A549 (cell line): ENCODE results near the gene ARHGAP10.

Experiments used
- ELK1 ChIP-seq: fragments of 150-350 bp; IDR thresholded peaks from 2 replicates; pipeline ENCODE4 v1.6.1; 2014; ENCODE audit warnings: low read depth, mild to moderate bottlenecking, low read length
- FOSB ChIP-seq: fragments of 250-450 bp; sonication (Bioruptor Pico); IDR thresholded peaks from 2 replicates; pipeline ENCODE4 v1.5.0; 2020; ENCODE audit warnings: mild to moderate bottlenecking, moderate library complexity
- HDAC2 ChIP-seq: fragments of 200-600 bp; sonication (generic); IDR thresholded peaks from 2 replicates; pipeline ENCODE4 v1.6.1; 2016
- HOXB13 ChIP-seq: fragments of 250-450 bp; sonication (Bioruptor Pico); IDR thresholded peaks from 2 replicates; pipeline ENCODE4 v1.5.0; 2020; ENCODE audit warnings: low read depth, mild to moderate bottlenecking, moderate library complexity
- MAZ ChIP-seq: fragments of 150-350 bp; IDR thresholded peaks from 2 replicates; pipeline ENCODE4 v1.6.1; 2014; ENCODE audit warnings: antibody characterized with exemption, low read depth, low read length, borderline replicate concordance
- PBX3 ChIP-seq: IDR thresholded peaks from 2 replicates; pipeline ENCODE4 v1.6.1; 2012
- RAD21 ChIP-seq, 2 experiments: fragments of >200 bp in 1 of 2; sonication (Bioruptor Twin) in 1 of 2; formaldehyde crosslinking in 1 of 2; IDR thresholded peaks in 1 of 2; conservative IDR thresholded peaks in 1 of 2; 2 replicates in 1 of 2; 3 replicates in 1 of 2; pipeline ENCODE4 v1.6.1; 2012 to 2018; ENCODE audit warnings: inconsistent platforms in 1 of 2
- RCOR1 ChIP-seq: fragments of 150-350 bp; IDR thresholded peaks from 2 replicates; pipeline ENCODE4 v1.6.1; 2014; ENCODE audit warnings: antibody characterized with exemption, low read length, low read depth
- TF ChIP-seq, protein P1 (sequence below): fragments of >200 bp; sonication (Bioruptor Twin); formaldehyde crosslinking; IDR thresholded peaks from 3 replicates; pipeline ENCODE4 v1.5.1; 2016

DNA sequence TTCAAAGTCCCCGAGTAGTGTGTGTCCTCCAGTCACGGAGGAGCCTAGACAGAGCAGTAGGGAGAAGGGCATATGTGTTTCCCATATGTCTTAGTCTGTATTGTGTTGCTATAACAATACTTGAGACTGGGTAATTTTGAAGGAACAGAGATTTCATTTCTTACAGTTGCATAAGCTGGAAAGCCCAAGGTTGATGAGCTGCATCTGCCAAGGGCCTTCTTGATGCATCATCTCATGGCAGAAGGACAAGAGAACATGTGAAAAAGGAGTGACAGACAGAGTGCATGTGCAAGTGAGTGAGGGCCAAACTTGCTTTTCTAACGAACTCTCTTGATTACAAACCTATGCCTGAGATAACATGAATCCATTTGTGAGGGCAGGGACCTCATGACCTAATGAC is 243.4 kb downstream of the ARHGAP10 start:
- TF ChIP-seq MAZ (no peak), RCOR1 (no peak), FOSB (CRISPR knock-in tag) (no peak), HDAC2 (no peak), HOXB13 (no peak), ELK1 (no peak), RAD21 (conservative IDR thresholded peaks at IDR 0.05 in 1 of 2, IDR thresholded peaks at IDR 0.05 in 1 of 2) (no peak), PBX3 (no peak)
- TF ChIP-seq, protein P1, sequence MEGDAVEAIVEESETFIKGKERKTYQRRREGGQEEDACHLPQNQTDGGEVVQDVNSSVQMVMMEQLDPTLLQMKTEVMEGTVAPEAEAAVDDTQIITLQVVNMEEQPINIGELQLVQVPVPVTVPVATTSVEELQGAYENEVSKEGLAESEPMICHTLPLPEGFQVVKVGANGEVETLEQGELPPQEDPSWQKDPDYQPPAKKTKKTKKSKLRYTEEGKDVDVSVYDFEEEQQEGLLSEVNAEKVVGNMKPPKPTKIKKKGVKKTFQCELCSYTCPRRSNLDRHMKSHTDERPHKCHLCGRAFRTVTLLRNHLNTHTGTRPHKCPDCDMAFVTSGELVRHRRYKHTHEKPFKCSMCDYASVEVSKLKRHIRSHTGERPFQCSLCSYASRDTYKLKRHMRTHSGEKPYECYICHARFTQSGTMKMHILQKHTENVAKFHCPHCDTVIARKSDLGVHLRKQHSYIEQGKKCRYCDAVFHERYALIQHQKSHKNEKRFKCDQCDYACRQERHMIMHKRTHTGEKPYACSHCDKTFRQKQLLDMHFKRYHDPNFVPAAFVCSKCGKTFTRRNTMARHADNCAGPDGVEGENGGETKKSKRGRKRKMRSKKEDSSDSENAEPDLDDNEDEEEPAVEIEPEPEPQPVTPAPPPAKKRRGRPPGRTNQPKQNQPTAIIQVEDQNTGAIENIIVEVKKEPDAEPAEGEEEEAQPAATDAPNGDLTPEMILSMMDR: no peak
